ENCODE data around the gene ALPL. TPM values are rescaled to one million over a fixed set of nuclear protein-coding genes. Genes with fewer than 3 reads are reported as not detected.

The ALPL gene
- total and polyA plus RNA-seq, 2 of the 4 experiments (the other 2 are of a cell fraction), result 0.54 to 2.2 TPM

DNA sequence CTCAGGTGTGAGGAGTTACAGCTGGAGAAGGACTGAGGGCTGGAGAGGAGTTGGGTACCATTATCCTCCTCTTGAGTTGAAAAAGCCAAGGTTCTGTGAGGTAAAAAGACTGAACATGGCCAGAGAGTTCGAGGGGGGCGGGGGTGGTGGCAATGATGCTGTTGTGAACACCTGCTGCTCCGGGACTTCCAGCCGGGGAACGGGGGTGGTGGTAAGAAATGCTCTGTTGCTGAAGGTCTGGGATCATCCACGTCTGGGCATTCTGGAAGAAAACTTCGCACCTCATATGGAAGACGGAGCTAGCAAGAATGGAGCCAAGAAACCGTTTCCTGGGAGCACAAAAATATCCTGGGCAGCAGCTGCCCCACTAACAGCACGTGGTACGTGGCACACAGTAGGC is 20.1 kb upstream of the ALPL start:
- POLR2A ChIA-PET (ENCODE audit: unreplicated experiment), result no interaction called here
- intact Hi-C loops (cut with micrococcal nuclease), result no loop called here

More for the DNA sequence above, 20.1 kb upstream of the ALPL start:
- Histone ChIP-seq H3K9me1 (ENCODE audit: insufficient read depth, low read length) (no peaks in the 10 kb centered on the region), H2BK15ac (ENCODE audit: low read depth, low read length) (no peak overlapping the region), H3K36me3 (ENCODE audit: control insufficient read depth, insufficient read depth, low read length) (no peaks in the 10 kb centered on the region), H3K27ac (ENCODE audit: insufficient read depth, low read length) (no peak overlapping the region), H2BK5ac (ENCODE audit: low read depth, low read length, poor library complexity, severe bottlenecking) (no peak overlapping the region), H3K23ac (ENCODE audit: low read depth, low read length) (no peak overlapping the region), H2BK120ac (ENCODE audit: low read depth, low read length) (no peak overlapping the region), H3K14ac (replicated peaks; ENCODE audit: low read depth, low read length) (no peak overlapping the region), H4K8ac (ENCODE audit: low read depth in 2 of 2, low read length in 2 of 2) (no peak overlapping the region), H2AK5ac (ENCODE audit: low read depth, low read length) (no peak overlapping the region), H3K79me1 (ENCODE audit: low read depth in 1 of 2, low read length in 2 of 2) (no peaks in the 10 kb centered on the region), H2AK9ac (replicated peaks; ENCODE audit: low read depth, low read length, poor library complexity) (no peak overlapping the region), H3K4ac (ENCODE audit: low read depth, low read length) (no peak overlapping the region), H3K9ac (ENCODE audit: low read depth, low read length) (no peak overlapping the region), H3K56ac (ENCODE audit: extremely low read depth, insufficient read depth, low read length) (no peak overlapping the region), H4K20me1 (ENCODE audit: insufficient read depth, low read length) (no peaks in the 10 kb centered on the region), H3K9me3 (ENCODE audit: control insufficient read depth, insufficient read depth, low read length) (no peaks in the 10 kb centered on the region), H2BK20ac (ENCODE audit: low read depth, low read length) (no peak overlapping the region), H3K18ac (ENCODE audit: low read depth, low read length) (no peak overlapping the region), H3K27me3 (ENCODE audit: control insufficient read depth, insufficient read depth, low read length) (no peaks in the 10 kb centered on the region), H3K4me1 (ENCODE audit: control insufficient read depth, insufficient read depth, low read length) (peaks cover 6% of the 10 kb centered on the region), H3K4me3 (ENCODE audit: insufficient read depth, low read depth, low read length) (no peak overlapping the region), H4K5ac (ENCODE audit: low read depth, low read length) (no peak overlapping the region), H4K91ac (ENCODE audit: insufficient read depth, low read depth, low read length) (no peak overlapping the region), H3K4me2 (ENCODE audit: low read depth, low read length) (no peak overlapping the region), H2AFZ (replicated peaks; ENCODE audit: low read length, poor library complexity) (peak overlapping the region; percentile 24)
- no TSS peak for BruUV-seq (replicated peaks)
- 82% methylated on average over 11 of the region's 11 CpGs; no CpG with 5 or more reads in 1 of the 2 experiments for WGBS, 2 experiments (ENCODE audit: extremely low coverage in 2 of 2, insufficient read length in 1 of 2)
- ATAC-seq (ENCODE audit: low read depth), result no peak
- TF ChIP-seq, protein P1, sequence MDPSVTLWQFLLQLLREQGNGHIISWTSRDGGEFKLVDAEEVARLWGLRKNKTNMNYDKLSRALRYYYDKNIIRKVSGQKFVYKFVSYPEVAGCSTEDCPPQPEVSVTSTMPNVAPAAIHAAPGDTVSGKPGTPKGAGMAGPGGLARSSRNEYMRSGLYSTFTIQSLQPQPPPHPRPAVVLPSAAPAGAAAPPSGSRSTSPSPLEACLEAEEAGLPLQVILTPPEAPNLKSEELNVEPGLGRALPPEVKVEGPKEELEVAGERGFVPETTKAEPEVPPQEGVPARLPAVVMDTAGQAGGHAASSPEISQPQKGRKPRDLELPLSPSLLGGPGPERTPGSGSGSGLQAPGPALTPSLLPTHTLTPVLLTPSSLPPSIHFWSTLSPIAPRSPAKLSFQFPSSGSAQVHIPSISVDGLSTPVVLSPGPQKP (IDR thresholded peaks at IDR 0.05; ENCODE audit: borderline replicate concordance, low read depth, low read length), result no peak
- no peak for TF ChIP-seq BHLHE40 (IDR thresholded peaks at IDR 0.05; ENCODE audit: low read depth, low read length)
- in situ Hi-C loops (cut with MboI; ENCODE audit: low sequenced_read_pairs) (no loop called here), dilution Hi-C loops (cut with HindIII; ENCODE audit: low sequenced_read_pairs, unreplicated experiment) (no loop called here)
- CTCF ChIA-PET, result no interaction called here
- DNase-seq, result no peak

Data from IMR-90 (cell line).